SU-DHL-6 (cell line): ENCODE measurements around the gene SEMA3D.

Experiments
- CTCF ChIP-seq: fragments of 200-600 bp; sonication (generic); IDR thresholded peaks from one replicate; pipeline ENCODE4 v1.5.1; 2017; ENCODE audit warnings: antibody characterized with exemption, mild to moderate bottlenecking, low read length, moderate library complexity; ENCODE audit not compliant: insufficient read depth, poor library complexity, severe bottlenecking
- EZH2phosphoT487 ChIP-seq: fragments of 200-600 bp; sonication (generic), shearing (Covaris generic); conservative IDR thresholded peaks from 2 replicates; pipeline ENCODE4 v1.6.1; 2018; ENCODE audit warnings: mild to moderate bottlenecking, antibody characterized with exemption, low read length, moderate library complexity, mixed read lengths

DNA sequence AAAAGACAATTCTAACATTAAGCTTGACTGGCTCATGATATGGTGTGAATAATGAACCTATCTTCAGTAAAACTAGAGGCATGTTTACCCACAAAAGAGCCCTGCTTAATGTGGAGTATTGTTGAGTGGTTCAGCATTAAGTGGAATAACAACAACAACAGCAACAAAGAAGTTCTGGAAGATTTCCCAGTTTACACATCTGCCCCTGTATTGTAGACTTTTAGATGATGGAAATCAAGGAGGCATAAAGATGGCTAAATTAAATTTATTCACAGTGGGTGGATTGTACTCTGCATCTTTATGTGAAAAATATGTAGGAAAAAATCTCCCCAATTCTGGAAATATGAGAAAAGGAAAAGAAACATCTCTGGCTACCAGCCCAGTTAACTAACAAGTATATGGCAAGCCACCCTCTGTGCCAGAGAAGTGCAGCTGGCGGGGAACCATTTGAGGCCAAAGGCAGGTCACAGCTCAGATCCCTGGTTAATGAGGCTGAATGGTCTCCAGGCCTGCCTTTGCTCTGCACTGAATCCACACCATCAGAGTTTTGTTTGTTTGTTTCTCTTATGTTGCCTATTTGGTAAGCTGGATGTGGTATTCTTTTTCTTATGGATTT, 186.0 kb downstream of the SEMA3D start:
- TF ChIP-seq CTCF (no peak), EZH2phosphoT487 (no peak)
